H9 (cell line): ENCODE data around the gene SLC16A6. TPM values are rescaled to one million over a fixed set of nuclear protein-coding genes. Genes with fewer than 3 reads are reported as not detected.
"Not testable (repeated sequence)": the region's sequence is repeated elsewhere in the genome, so short reads cannot be mapped to it uniquely, and the experiment has no call there.

Experiments used
- DNase-seq: peaks from one replicate; pipeline ENCODE4 v3.0.0-alpha.2; 2017
- H2AFZ ChIP-seq: one replicate; pipeline ENCODE4 v1.6.1; 2013; ENCODE audit warnings: mild to moderate bottlenecking, low read length, control low read depth, moderate library complexity
- H2AK5ac ChIP-seq: 2 replicates; pipeline ENCODE4 v1.6.1; 2013; ENCODE audit warnings: low read length, control low read depth, mixed read lengths; ENCODE audit not compliant: insufficient read length
- H2BK120ac ChIP-seq: one replicate; pipeline ENCODE4 v1.6.1; 2013; ENCODE audit warnings: low read depth, mild to moderate bottlenecking, low read length, control low read depth, inconsistent platforms; ENCODE audit not compliant: poor library complexity, severe bottlenecking
- H2BK12ac ChIP-seq: 2 replicates; pipeline ENCODE4 v1.6.1; 2013; ENCODE audit warnings: low read length, control low read depth, mixed read lengths, low read depth; ENCODE audit not compliant: insufficient read length
- H2BK15ac ChIP-seq: 2 replicates; pipeline ENCODE4 v1.6.1; 2013; ENCODE audit warnings: low read depth, low read length, control low read depth
- H2BK20ac ChIP-seq: one replicate; pipeline ENCODE4 v1.6.1; 2013; ENCODE audit warnings: low read depth, mild to moderate bottlenecking, low read length, control low read depth, inconsistent platforms; ENCODE audit not compliant: poor library complexity, severe bottlenecking
- H2BK5ac ChIP-seq: 2 replicates; pipeline ENCODE4 v1.6.1; 2013; ENCODE audit warnings: low read length, control low read depth, mixed read lengths; ENCODE audit not compliant: insufficient read length
- H3K14ac ChIP-seq: 2 replicates; pipeline ENCODE4 v1.6.1; 2013; ENCODE audit warnings: low read length, control low read depth; ENCODE audit not compliant: insufficient read depth
- H3K18ac ChIP-seq: 2 replicates; pipeline ENCODE4 v1.6.1; 2013; ENCODE audit warnings: low read depth, mild to moderate bottlenecking, mixed read lengths, low read length, control low read depth; ENCODE audit not compliant: insufficient read length
- H3K23ac ChIP-seq: 2 replicates; pipeline ENCODE4 v1.6.1; 2013; ENCODE audit warnings: low read length, control low read depth, mixed read lengths, low read depth; ENCODE audit not compliant: insufficient read length
- H3K23me2 ChIP-seq: 2 replicates; pipeline ENCODE4 v1.6.1; 2013; ENCODE audit warnings: low read depth, mild to moderate bottlenecking, mixed read lengths, low read length, control low read depth; ENCODE audit not compliant: insufficient read length, poor library complexity, severe bottlenecking
- H3K27ac ChIP-seq: 2 replicates; pipeline ENCODE4 v1.5.1; 2013; ENCODE audit warnings: low read length, control low read depth, mixed read lengths, low read depth; ENCODE audit not compliant: insufficient read length
- H3K27me3 ChIP-seq: 2 replicates; pipeline ENCODE4 v1.6.1; 2013; ENCODE audit warnings: low read length, control low read depth, inconsistent platforms; ENCODE audit not compliant: insufficient read depth
- H3K4ac ChIP-seq: 2 replicates; pipeline ENCODE4 v1.6.1; 2013; ENCODE audit warnings: low read depth, mild to moderate bottlenecking, control low read depth, inconsistent platforms, low read length, moderate library complexity
- H3K4me1 ChIP-seq: 2 replicates; pipeline ENCODE4 v1.6.1; 2013; ENCODE audit warnings: low read length, control low read depth, inconsistent platforms; ENCODE audit not compliant: insufficient read depth
- H3K4me2 ChIP-seq: 2 replicates; pipeline ENCODE4 v1.6.1; 2013; ENCODE audit warnings: low read length, control low read depth, mixed read lengths; ENCODE audit not compliant: insufficient read length, insufficient read depth
- H3K56ac ChIP-seq: 2 replicates; pipeline ENCODE4 v1.6.1; 2013; ENCODE audit warnings: low read depth, mild to moderate bottlenecking, mixed read lengths, low read length, control low read depth; ENCODE audit not compliant: insufficient read length
- H3K79me1 ChIP-seq: 2 replicates; pipeline ENCODE4 v1.6.1; 2013; ENCODE audit warnings: low read depth, mild to moderate bottlenecking, moderate library complexity, low read length, control low read depth, inconsistent platforms; ENCODE audit not compliant: insufficient read depth, poor library complexity, severe bottlenecking
- H3K79me2 ChIP-seq: 2 replicates; pipeline ENCODE4 v1.6.1; 2013; ENCODE audit warnings: low read length, control low read depth, inconsistent platforms; ENCODE audit not compliant: insufficient read depth
- H3K9ac ChIP-seq: 2 replicates; pipeline ENCODE4 v1.6.1; 2013; ENCODE audit warnings: low read length, control low read depth, mixed read lengths; ENCODE audit not compliant: insufficient read length; ENCODE audit errors: extremely low read depth
- H3K9me3 ChIP-seq: one replicate; pipeline ENCODE4 v1.6.1; 2013; ENCODE audit warnings: low read depth, low read length, inconsistent platforms; ENCODE audit not compliant: control insufficient read depth
- H3T11ph ChIP-seq: one replicate; pipeline ENCODE4 v1.6.1; 2013; ENCODE audit warnings: mild to moderate bottlenecking, low read length, control low read depth, inconsistent platforms
- H4K20me1 ChIP-seq: one replicate; pipeline ENCODE4 v1.6.1; 2013; ENCODE audit not compliant: control insufficient read depth, insufficient read length, insufficient read depth
- H4K5ac ChIP-seq: 2 replicates; pipeline ENCODE4 v1.6.1; 2013; ENCODE audit warnings: low read depth, mild to moderate bottlenecking, mixed read lengths, low read length, control low read depth; ENCODE audit not compliant: insufficient read length
- H4K8ac ChIP-seq: replicated peaks from 2 replicates; pipeline ENCODE4 v1.6.1; 2013; ENCODE audit warnings: low read length, control low read depth, mixed read lengths, low read depth; ENCODE audit not compliant: insufficient read length
- H4K91ac ChIP-seq: 2 replicates; pipeline ENCODE4 v1.6.1; 2013; ENCODE audit warnings: low read depth, mild to moderate bottlenecking, moderate library complexity, mixed read lengths, low read length, control low read depth; ENCODE audit not compliant: insufficient read length
- H3K27ac Mint-ChIP-seq, 3 experiments: 2 replicates in 2 of 3; 3 replicates in 1 of 3; pipeline ENCODE4 v1.8.0; 2020 to 2021; ENCODE audit warnings: mixed read lengths in 3 of 3, mild to moderate bottlenecking in 1 of 3, moderate library complexity in 1 of 3
- H3K27me3 Mint-ChIP-seq: 2 replicates; pipeline ENCODE4 v1.8.0; 2021; ENCODE audit warnings: low read depth, mild to moderate bottlenecking, moderate library complexity, mixed read lengths
- H3K36me3 Mint-ChIP-seq, 3 experiments: 2 replicates in 2 of 3; 3 replicates in 1 of 3; pipeline ENCODE4 v1.8.0; 2020 to 2021; ENCODE audit warnings: low read depth in 3 of 3, mixed read lengths in 3 of 3; ENCODE audit not compliant: insufficient read depth in 1 of 3
- H3K4me1 Mint-ChIP-seq, 2 experiments: 2 replicates each; pipeline ENCODE4 v1.8.0; 2020; ENCODE audit warnings: mixed read lengths in 2 of 2
- H3K4me3 Mint-ChIP-seq, 2 experiments: 2 replicates in 1 of 2; 3 replicates in 1 of 2; pipeline ENCODE4 v1.8.0; 2020 to 2021; ENCODE audit warnings: mild to moderate bottlenecking in 2 of 2, mixed read lengths in 2 of 2, moderate library complexity in 1 of 2
- H3K9me3 Mint-ChIP-seq, 2 experiments: 2 replicates in 1 of 2; 3 replicates in 1 of 2; pipeline ENCODE4 v1.8.0; 2020; ENCODE audit warnings: mild to moderate bottlenecking in 2 of 2, mixed read lengths in 2 of 2, moderate library complexity in 1 of 2
- WGBS: extraction: QIAGEN DNeasy Blood & Tissue Kit; methylation state at CpG from one replicate; pipeline ENCODE4 v1.1.7; 2013; ENCODE audit warnings: missing lambda C conversion rate, low lambda C conversion rate, mixed read lengths; ENCODE audit not compliant: insufficient read length; ENCODE audit errors: extremely low coverage; 5-methylcytosine and 5-hydroxymethylcytosine counted together
- total RNA-seq: library from RNA; stranded (reverse); gene quantifications from 2 replicates; pipeline ENCODE4 v1.2.1, GENCODE V29; 2021

The SLC16A6 gene
- total RNA-seq, 1 experiment from 2014 or later = 0.33 TPM

GRCh38 chr17:68225055-68225454 is 65.9 kb downstream of the SLC16A6 start:
- H3K4ac ChIP-seq, H4K20me1 ChIP-seq, H3K23ac ChIP-seq, H3K56ac ChIP-seq, H2BK15ac ChIP-seq, H3K27me3 Mint-ChIP-seq, H3K27me3 ChIP-seq, H4K91ac ChIP-seq, H3K79me1 ChIP-seq, H2AFZ ChIP-seq, H4K5ac ChIP-seq, H3K9me3 ChIP-seq, H3K4me1 ChIP-seq, H3K23me2 ChIP-seq, H2AK5ac ChIP-seq, H3K79me2 ChIP-seq, H2BK5ac ChIP-seq, H3K18ac ChIP-seq, DNase-seq, H3K9me3 Mint-ChIP-seq, H2BK120ac ChIP-seq, H3K9ac ChIP-seq, H2BK12ac ChIP-seq, H3T11ph ChIP-seq, H3K36me3 Mint-ChIP-seq, H3K27ac ChIP-seq, H3K14ac ChIP-seq, H3K4me2 ChIP-seq, H2BK20ac ChIP-seq, H3K4me3 Mint-ChIP-seq, H4K8ac ChIP-seq: not testable (repeated sequence)
- no CpG with 5 or more reads among the region's 4 CpGs for WGBS
- Mint-ChIP-seq H3K27ac (peak overlapping the region in 1 of 3 experiments; percentile 66; a peak in 1 of 7 replicates), H3K4me1 (peaks cover 9 to 10% of the 10 kb centered on the region in 2 experiments)
